Activated naive CD8-positive, alpha-beta T cell treated with anti-CD3 and anti-CD28 coated beads for 36 hours (primary cell): ENCODE measurements around the gene DDC. TPM values are rescaled to one million over a fixed set of nuclear protein-coding genes. Genes with fewer than 3 reads are reported as not detected.
A peak's percentile ranks its signal among the peaks of the same experiment; 100 is the strongest.
"Not testable (repeated sequence)": the region's sequence is repeated elsewhere in the genome, so short reads cannot be mapped to it uniquely, and the experiment has no call there.

Experiments used
- DNase-seq: peaks from one replicate; pipeline ENCODE4 v3.0.0; 2021
- H3K27ac Mint-ChIP-seq: one replicate; pipeline ENCODE4 v1.8.0; 2022; ENCODE audit warnings: mild to moderate bottlenecking, moderate library complexity, mixed read lengths
- H3K27me3 Mint-ChIP-seq: one replicate; pipeline ENCODE4 v1.8.0; 2022; ENCODE audit warnings: mild to moderate bottlenecking, mixed read lengths
- H3K36me3 Mint-ChIP-seq: one replicate; pipeline ENCODE4 v1.8.0; 2021; ENCODE audit warnings: mild to moderate bottlenecking, mixed read lengths
- H3K4me1 Mint-ChIP-seq: one replicate; pipeline ENCODE4 v1.8.0; 2021; ENCODE audit warnings: mixed read lengths
- H3K4me3 Mint-ChIP-seq: one replicate; pipeline ENCODE4 v1.8.0; 2022; ENCODE audit warnings: mild to moderate bottlenecking, moderate library complexity, mixed read lengths
- H3K9me3 Mint-ChIP-seq: one replicate; pipeline ENCODE4 v1.8.0; 2022; ENCODE audit warnings: mixed read lengths
- total RNA-seq, 2 experiments: library from RNA; stranded (reverse); gene quantifications; one replicate each; pipeline ENCODE4 v1.2.3, GENCODE V29; 2021

The DDC gene
- total RNA-seq, 2 experiments from 2014 or later: 0.64 to 1.1 TPM

DNA sequence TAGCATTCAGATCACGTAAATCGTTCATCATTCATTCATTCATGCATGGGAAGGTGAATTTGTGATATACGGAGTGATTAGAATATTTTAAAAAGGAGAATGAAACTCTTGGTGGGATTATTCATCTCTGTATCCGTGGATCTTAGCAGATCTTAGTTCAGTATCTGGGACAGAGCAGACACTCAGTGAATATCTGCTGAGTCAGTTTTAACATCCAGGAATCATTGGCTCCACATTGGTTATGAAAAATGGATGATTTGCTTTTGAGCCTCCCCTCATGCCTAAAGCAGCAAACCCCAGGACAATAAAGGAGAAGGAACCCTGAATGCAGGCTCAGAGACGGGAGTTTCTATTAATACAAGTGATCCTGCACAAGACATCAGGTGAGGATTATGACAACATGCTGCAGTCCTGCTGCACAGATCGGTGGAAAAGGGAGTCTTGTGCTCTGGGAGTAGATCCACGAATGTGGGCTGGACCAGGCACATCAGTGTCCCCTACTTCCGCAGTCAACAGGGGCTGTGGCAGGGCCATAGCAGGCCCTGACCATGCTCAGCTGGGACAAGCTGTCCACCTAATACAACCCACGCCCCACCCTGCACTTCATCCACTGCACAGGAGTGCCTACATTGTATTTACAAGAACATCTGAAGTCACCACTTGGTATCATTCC, 88.1 kb downstream of the DDC start:
- Mint-ChIP-seq H3K9me3 (no peaks in the 10 kb centered on the region), H3K36me3 (no peaks in the 10 kb centered on the region), H3K27ac (no peak overlapping the region)

DNA sequence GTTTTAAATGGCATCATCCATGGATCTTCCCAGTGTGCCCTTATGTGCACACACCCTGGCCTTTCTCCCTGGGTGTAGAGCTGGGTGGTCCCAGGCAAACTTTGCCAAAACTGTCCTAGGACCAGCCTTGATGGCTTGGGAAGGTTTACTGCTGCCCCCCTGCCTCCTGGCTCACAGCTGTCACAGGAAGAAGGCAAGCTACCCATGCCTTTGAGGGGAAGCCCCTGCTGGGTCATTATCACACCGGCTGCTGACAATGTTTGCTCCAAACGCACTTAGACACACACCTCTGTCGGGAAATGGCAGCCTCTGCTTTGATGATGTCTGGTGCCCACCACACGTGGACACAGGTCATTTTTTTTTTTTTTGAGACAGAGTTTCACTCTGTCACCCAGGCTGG, 89.9 kb downstream of the DDC start:
- H3K27me3 Mint-ChIP-seq: no peaks in the 10 kb centered on the region
- no peak overlapping the region for H3K27ac Mint-ChIP-seq
- H3K36me3 Mint-ChIP-seq: no peaks in the 10 kb centered on the region
- DNase-seq: no peak
- no peak overlapping the region for H3K4me3 Mint-ChIP-seq
- H3K9me3 Mint-ChIP-seq: no peaks in the 10 kb centered on the region
- peaks cover 6% of the 10 kb centered on the region for H3K4me1 Mint-ChIP-seq

More for the DNA sequence above, 88.1 kb downstream of the DDC start:
- DNase-seq: no peak
- Mint-ChIP-seq H3K4me1 (peaks cover 6% of the 10 kb centered on the region), H3K4me3 (no peak overlapping the region), H3K27me3 (no peaks in the 10 kb centered on the region)

DNA sequence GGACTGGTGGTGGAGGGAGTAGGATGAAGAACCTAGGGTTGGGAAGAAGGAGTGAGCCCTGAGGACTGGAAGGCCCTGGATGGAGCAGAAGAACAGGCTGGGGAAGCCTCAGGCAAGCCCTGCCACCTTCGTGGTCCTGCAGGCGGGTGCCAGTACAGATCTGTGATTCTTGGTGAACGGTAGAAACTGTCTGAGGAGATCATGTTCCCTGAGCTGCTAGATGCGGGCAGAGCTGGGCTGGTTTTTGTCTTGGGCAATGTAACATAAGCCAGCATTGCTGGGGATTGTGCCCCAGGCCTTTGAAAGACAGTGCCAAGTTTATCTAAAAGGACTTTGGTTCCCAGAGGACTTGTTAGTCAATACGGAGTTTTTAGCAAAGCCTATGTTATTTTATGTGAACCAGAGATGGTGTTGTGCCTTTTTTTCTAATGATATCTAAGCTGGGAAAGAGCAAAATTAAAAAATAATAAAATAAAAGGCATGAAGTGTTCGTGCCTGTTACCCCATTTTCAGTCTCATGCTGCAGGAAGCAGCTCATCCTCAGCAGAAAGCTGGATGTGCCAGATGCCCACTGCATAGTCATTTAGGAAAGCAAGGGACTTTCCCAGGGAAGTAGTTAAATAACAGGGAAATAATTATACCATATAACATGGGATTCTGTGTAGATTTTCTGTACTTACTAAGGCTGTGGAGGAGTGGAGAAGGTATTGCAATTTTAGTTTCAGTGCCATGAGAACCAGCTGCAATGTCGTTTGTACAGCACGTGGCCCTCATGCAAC, 90.6 kb downstream of the DDC start:
- H3K4me3 Mint-ChIP-seq: no peak overlapping the region
- no peak for DNase-seq
- H3K27ac Mint-ChIP-seq: peak overlapping the region; percentile 62
- peaks cover 6% of the 10 kb centered on the region for H3K4me1 Mint-ChIP-seq
- no peaks in the 10 kb centered on the region for H3K9me3 Mint-ChIP-seq
- H3K27me3 Mint-ChIP-seq: peaks cover under 1% of the 10 kb centered on the region
- no peaks in the 10 kb centered on the region for H3K36me3 Mint-ChIP-seq

DNA sequence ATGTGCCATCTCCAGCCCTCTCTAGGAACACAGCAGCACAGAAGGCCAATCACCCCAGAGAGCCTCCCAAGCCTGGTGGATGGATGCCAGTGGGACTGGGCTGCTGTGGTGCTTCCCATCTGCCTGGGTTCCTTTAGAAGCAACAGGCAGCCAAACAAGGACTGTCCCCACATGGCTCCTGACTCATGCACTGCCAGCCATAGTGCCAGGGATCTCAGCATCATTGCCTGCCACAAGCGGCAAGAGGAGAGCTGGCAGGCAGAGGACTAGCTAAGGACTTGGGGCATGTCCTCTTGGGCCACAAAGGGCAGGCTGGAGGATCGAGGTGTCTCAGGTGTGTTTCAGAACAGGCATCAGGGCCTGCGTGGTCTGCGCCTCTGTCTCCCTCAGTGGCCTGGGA, 91.7 kb downstream of the DDC start:
- no peaks in the 10 kb centered on the region for H3K36me3 Mint-ChIP-seq
- H3K4me1 Mint-ChIP-seq: peaks cover 6% of the 10 kb centered on the region
- peaks cover 3% of the 10 kb centered on the region for H3K27me3 Mint-ChIP-seq
- no peak overlapping the region for H3K4me3 Mint-ChIP-seq
- H3K9me3 Mint-ChIP-seq: no peaks in the 10 kb centered on the region
- H3K27ac Mint-ChIP-seq: no peak overlapping the region
- DNase-seq: no peak

DNA sequence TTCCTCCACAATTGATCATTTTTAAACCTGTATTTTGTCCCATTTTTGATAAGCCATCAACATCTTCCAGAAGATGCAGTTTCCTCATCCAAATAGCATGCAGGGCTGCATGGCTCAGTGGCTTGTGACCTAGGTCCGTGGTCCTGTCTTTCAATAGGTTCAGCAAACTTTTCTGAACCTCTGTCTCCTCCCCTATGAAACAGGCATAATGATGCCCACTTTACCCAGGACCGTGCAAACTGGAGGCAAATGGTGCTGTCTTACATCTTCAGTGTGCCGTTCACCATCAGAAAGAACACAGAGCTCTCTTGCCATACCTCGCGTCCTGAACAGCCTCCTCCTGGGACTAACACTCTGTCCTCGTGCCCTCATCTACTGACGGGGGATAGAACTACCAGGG, 92.8 kb downstream of the DDC start:
- no peak overlapping the region for H3K27ac Mint-ChIP-seq
- H3K4me1 Mint-ChIP-seq: peaks cover 16% of the 10 kb centered on the region
- DNase-seq: no peak
- H3K27me3 Mint-ChIP-seq: peaks cover 3% of the 10 kb centered on the region
- H3K36me3 Mint-ChIP-seq: no peaks in the 10 kb centered on the region
- H3K9me3 Mint-ChIP-seq: no peaks in the 10 kb centered on the region
- H3K4me3 Mint-ChIP-seq: no peak overlapping the region

DNA sequence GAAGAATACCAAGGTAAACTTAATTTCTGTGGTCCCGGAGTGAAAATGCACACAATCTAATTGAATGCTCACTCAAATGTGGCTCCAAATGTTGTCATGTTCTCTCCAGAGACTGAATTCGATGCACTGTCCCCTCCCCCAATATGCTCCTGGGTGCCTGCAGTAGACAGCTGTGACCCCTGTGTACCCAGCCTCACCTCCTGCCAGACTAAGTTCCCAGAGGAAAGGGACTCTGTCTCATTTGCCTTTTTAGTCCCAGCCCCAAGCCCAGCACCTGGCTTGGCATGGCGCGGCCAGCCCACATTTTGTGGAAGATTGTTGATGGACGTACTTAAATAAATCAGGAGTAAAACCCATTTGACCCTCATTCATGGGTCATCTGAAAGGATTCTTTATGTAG, 93.2 kb downstream of the DDC start:
- peaks cover 3% of the 10 kb centered on the region for H3K27me3 Mint-ChIP-seq
- H3K9me3 Mint-ChIP-seq: no peaks in the 10 kb centered on the region
- no peaks in the 10 kb centered on the region for H3K36me3 Mint-ChIP-seq
- no peak for DNase-seq
- no peak overlapping the region for H3K4me3 Mint-ChIP-seq
- no peak overlapping the region for H3K27ac Mint-ChIP-seq
- peaks cover 18% of the 10 kb centered on the region for H3K4me1 Mint-ChIP-seq

DNA sequence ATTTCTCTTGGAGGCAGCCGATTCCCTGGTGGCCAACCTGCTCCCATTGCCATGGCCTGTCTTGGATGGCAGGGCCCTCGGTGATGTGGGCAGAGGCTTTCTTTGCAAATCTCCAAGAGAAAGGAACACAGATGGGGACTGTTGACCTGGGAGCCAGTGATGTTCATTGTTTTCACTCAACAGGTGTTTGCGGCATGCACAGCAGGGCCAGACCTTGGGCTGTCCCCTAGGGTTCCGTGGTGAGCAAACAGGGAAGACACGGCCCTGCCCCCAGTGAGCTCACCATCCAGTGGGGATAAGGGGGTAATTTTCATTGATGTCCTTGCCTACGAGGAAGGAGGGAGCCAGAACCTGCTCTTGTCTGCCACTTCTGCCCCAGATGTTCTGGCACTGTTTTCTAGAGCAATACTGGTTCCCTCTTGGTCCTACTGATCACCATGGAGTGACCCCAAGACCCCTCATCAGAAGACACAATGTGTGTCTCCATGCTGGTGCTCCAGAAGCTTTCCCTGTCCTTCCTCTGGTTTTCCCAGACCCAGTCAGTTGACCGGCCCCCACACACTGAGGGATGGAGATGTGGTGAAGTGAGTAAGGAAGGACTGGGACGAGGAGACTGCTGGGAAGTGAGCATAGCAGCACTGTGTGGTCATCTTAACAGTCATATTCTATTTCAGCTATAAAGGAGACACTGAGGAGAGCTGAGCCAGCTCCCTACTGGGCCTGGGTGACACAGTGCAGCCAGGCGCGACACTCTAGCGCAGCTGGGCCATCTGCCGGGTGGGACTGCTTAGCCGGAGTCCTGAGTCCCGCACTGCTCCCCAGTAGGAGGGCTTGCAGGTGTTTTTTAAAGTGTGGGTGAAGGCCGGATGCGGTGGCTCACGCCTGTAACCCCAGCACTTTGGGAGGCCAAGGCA, 94.7 kb downstream of the DDC start:
- no peak overlapping the region for H3K27ac Mint-ChIP-seq
- H3K9me3 Mint-ChIP-seq: no peaks in the 10 kb centered on the region
- H3K36me3 Mint-ChIP-seq: no peaks in the 10 kb centered on the region
- no peak overlapping the region for H3K4me3 Mint-ChIP-seq
- peaks cover 3% of the 10 kb centered on the region for H3K27me3 Mint-ChIP-seq
- DNase-seq: no peak
- H3K4me1 Mint-ChIP-seq: peaks cover 18% of the 10 kb centered on the region

DNA sequence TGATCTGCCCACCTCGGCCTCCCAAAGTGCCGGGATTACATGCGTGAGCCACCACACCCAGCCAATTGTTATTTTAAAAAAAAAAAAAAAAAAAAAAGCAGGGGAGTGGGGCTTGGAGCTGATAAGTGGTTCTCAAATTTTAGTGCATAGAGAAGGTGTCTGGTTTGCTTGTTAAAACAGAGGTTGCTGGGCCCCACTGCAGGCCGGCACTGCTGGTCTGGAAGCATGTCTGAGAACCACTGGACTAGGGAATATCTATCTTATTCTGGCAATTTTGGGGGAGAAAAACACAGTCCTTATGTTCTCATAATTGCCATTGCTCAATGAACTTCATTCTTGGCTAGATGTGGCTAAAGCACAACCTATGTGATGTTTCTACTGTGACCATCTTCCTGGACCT, 96.0 kb downstream of the DDC start:
- Mint-ChIP-seq H3K4me3 (no peak overlapping the region), H3K27me3 (peaks cover 3% of the 10 kb centered on the region), H3K36me3 (no peaks in the 10 kb centered on the region), H3K27ac (no peak overlapping the region), H3K9me3 (no peaks in the 10 kb centered on the region), H3K4me1 (peaks cover 12% of the 10 kb centered on the region)
- DNase-seq: no peak

DNA sequence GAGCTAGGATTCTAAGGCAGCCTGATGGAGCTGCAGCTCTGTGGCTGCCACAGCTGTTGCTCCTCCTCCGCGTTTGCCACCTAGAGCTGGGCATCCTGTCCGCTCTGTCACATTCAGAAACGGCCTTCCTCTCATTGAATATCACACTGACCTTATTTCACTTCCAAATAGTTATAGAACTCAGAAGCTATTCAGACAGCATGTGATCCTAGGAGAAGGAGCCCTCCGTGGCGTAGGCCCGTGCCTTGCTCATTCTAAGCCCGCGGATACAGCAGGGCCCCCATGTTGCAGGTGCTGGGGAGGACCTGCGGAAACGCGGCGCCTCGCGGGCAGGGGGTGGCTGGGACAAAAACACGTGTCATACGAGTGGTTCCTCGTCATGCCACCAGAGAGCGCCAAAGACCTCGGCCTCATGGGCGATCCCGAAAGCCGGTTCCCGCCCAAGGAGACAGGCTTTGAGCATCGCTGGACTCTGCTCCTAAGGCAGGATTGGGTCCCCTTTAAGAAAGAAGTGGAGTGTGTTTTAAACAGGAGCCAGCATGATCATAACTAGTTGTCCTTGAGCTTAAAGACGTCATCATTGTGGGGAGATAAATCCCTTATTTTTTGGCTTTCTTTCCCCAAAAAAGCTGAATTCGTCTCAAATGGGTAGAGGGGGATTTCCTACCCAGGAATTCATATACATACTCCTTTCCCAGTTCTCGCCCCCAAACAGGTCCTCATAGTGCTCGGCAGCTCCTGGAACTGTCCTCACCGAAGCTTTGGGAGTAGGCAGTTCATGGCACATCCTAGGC, 97.2 kb downstream of the DDC start:
- Mint-ChIP-seq H3K4me1 (peaks cover 12% of the 10 kb centered on the region), H3K27me3 (peaks cover 3% of the 10 kb centered on the region), H3K4me3 (peak overlapping the region; percentile 49), H3K36me3 (no peaks in the 10 kb centered on the region), H3K9me3 (no peaks in the 10 kb centered on the region), H3K27ac (peak overlapping the region; percentile 54)
- DNase-seq: peak; percentile 83

DNA sequence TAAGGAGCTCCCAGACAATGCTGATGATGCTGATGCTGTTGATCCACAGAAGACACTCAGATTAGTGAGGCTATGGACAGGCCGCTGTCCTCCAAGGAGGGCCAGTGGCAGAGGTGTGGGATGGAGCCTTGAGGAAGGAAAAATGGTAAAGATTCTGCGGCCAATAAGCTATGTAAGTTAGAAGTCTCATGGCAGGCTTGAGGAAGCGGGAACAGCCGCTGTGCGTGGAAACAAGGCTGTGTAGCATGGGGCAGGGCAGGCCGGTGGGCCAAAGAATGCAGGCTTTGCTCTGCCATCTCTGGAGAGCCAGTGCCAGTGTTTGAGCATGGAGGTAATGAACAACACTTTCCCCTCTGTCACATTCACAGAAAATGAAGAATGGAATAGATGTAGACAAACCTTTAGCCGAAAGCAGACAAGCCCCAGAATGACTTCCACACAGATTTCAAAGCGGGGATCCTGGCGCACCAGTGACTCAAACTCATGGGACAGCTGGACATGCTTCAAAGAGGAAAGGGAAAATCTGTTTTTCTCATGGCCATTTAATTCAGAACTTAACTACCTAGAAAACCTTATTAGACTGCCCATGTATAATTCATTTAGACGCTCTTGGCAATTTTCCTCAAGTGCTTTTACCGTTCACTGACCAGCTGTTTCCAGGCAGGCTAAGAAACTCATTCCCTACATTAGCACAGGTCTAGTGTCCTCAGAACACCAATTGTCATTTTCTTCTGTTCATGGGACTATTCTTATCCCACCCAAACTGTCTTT, 98.2 kb downstream of the DDC start:
- Mint-ChIP-seq H3K4me3 (no peak overlapping the region), H3K27me3 (peaks cover 3% of the 10 kb centered on the region), H3K27ac (no peak overlapping the region), H3K36me3 (no peaks in the 10 kb centered on the region), H3K9me3 (no peaks in the 10 kb centered on the region), H3K4me1 (peaks cover 14% of the 10 kb centered on the region)
- no peak for DNase-seq

DNA sequence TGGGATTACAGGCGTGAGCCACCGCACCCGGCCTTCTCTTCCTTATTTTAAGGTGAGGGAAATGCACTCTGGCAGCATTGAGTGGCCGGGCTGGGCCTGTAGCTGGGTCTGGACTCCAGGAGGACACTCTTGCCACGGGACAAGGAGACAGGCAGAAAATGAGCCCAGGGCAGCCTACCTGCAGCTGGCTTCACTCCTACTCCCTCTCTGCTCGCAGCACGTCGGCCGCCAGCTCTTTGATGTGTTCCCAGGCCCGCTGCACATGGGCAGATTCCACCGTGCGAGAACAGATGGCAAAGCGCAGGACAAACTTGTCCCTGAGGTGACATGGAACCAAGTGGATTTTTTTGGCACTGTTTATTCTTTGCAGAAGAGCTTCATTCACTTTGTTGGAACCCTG, 102.2 kb downstream of the DDC start:
- Mint-ChIP-seq H3K4me1 (peaks cover 10% of the 10 kb centered on the region), H3K4me3 (no peak overlapping the region), H3K36me3 (no peaks in the 10 kb centered on the region), H3K27me3 (no peaks in the 10 kb centered on the region), H3K27ac (no peak overlapping the region), H3K9me3 (no peaks in the 10 kb centered on the region)
- DNase-seq: no peak

DNA sequence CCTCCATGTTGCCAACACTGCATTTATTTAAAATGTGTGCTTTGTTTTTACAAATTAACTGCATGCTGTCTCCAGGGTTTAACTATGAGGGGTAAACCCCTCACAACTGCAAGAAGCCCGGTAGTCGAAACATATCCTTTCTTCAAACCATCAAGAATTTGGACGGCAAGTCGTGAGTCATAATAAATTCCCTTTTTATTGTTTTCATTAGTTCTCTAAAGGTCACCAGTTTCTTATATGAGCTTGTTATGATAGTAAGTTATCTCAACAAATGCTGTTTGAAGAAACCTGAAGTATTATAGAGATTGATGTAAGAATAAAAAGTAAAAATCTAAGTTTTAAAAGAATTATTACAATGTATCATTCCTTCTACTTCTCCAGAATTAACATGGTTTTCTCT, 102.8 kb downstream of the DDC start:
- H3K4me3 Mint-ChIP-seq: no peak overlapping the region
- H3K27me3 Mint-ChIP-seq: no peaks in the 10 kb centered on the region
- DNase-seq: no peak
- H3K27ac Mint-ChIP-seq: no peak overlapping the region
- H3K4me1 Mint-ChIP-seq: peaks cover 4% of the 10 kb centered on the region
- no peaks in the 10 kb centered on the region for H3K9me3 Mint-ChIP-seq
- no peaks in the 10 kb centered on the region for H3K36me3 Mint-ChIP-seq

DNA sequence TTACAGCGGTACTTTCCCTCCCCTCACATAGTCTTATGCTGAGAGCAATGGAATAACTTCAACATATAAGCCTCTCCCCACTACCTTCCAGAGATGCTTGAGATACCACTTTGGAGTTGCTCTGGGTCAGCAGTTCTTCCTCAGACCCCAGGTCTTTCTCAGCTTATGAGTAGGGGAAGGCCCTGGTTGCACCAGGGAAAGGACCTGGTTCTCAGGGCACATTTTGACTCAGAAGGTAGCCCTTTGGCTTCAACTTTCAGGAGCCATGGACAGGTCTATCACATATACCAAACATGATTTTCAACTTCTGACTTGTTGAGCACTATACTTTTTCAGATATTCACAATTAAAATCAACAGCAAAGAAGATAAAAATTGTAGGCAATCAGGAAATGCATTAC, 103.5 kb downstream of the DDC start:
- Mint-ChIP-seq H3K27ac (no peak overlapping the region), H3K27me3 (no peaks in the 10 kb centered on the region), H3K4me3 (peak overlapping the region; percentile 0), H3K4me1 (peaks cover 2% of the 10 kb centered on the region), H3K9me3 (no peaks in the 10 kb centered on the region), H3K36me3 (no peaks in the 10 kb centered on the region)
- DNase-seq: no peak

DNA sequence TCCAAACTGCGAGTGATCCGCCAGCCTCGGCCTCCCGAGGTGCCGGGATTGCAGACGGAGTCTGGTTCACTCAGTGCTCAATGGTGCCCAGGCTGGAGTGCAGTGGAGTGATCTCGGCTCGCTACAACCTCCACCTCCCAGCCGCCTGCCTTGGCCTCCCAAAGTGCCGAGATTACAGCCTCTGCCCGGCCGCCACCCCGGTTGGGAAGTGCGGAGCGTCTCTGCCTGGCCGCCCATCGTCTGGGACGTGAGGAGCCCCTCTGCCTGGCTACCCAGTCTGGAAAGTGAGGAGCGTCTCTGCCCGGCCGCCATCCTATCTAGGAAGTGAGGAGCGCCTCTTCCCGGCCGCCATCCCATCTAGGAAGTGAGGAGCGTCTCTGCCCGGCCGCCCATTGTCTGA, 106.0 kb downstream of the DDC start:
- not testable (repeated sequence) for DNase-seq, H3K27ac Mint-ChIP-seq, H3K36me3 Mint-ChIP-seq, H3K4me1 Mint-ChIP-seq, H3K4me3 Mint-ChIP-seq, H3K27me3 Mint-ChIP-seq, H3K9me3 Mint-ChIP-seq
